ENCODE results near the gene COTL1. TPM values are rescaled to one million over a fixed set of nuclear protein-coding genes. Genes with fewer than 3 reads are reported as not detected.

COTL1 gene
- total and polyA plus RNA-seq, 12 donors = 20.1 to 93.8 (median 54.3) TPM

GRCh38 chr16:84531671-84532111, 86.2 kb downstream of the COTL1 start:
- TF ChIP-seq POLR2A (IDR thresholded peaks at IDR 0.05) = no peak
- TF ChIP-seq, protein P1, sequence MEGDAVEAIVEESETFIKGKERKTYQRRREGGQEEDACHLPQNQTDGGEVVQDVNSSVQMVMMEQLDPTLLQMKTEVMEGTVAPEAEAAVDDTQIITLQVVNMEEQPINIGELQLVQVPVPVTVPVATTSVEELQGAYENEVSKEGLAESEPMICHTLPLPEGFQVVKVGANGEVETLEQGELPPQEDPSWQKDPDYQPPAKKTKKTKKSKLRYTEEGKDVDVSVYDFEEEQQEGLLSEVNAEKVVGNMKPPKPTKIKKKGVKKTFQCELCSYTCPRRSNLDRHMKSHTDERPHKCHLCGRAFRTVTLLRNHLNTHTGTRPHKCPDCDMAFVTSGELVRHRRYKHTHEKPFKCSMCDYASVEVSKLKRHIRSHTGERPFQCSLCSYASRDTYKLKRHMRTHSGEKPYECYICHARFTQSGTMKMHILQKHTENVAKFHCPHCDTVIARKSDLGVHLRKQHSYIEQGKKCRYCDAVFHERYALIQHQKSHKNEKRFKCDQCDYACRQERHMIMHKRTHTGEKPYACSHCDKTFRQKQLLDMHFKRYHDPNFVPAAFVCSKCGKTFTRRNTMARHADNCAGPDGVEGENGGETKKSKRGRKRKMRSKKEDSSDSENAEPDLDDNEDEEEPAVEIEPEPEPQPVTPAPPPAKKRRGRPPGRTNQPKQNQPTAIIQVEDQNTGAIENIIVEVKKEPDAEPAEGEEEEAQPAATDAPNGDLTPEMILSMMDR (IDR thresholded peaks at IDR 0.05) = no peak
- intact Hi-C loops (cut with DNase I) = no loop called here

DNA sequence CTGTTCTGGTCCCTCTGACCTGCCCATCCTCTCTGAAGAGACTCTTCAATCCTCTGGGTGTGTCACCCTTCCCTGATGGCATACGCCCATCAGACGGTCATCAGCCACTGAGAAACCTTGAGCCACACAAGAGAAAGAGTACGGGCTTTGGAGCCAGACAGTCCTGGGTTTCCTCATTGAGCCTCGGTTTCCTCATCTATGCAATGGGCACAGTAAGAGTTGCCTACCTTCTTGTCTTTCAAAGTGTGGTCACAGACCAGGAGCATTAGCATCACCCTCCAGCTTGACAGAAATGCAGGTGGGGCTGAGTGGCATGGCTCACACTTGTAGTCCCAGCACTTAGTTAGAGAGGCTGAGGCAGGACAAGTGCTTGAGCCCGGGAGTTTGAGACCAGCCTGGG, 87.3 kb downstream of the COTL1 start:
- Histone ChIP-seq H3K27ac (no peak overlapping the region), H3K4me3 (no peak overlapping the region), H3K27me3 (no peaks in the 10 kb centered on the region), H3K9me3 (replicated peaks in 1 of 3) (no peaks in the 10 kb centered on the region), H3K36me3 (replicated peaks in 1 of 2) (no peaks in the 10 kb centered on the region), H3K4me1 (replicated peaks in 1 of 2) (peaks cover 17 to 38% of the 10 kb centered on the region in 2 donors)
- 70 to 95% (median 92%) methylated on average over 5 of the region's 5 CpGs for WGBS, 4 donors
- intact Hi-C loops (cut with DNase I) = no loop called here
- TF ChIP-seq, protein P1 (IDR thresholded peaks at IDR 0.05) = no peak
- no peak for TF ChIP-seq POLR2A (IDR thresholded peaks at IDR 0.05)
- no peak for DNase-seq

More at GRCh38 chr16:84531671-84532111, 86.2 kb downstream of the COTL1 start:
- WGBS, 4 donors = 64 to 81% (median 75%) methylated on average over 9 of the region's 9 CpGs
- DNase-seq = no peak
- Histone ChIP-seq H3K36me3 (replicated peaks in 1 of 2) (no peaks in the 10 kb centered on the region), H3K4me3 (no peak overlapping the region), H3K9me3 (replicated peaks in 1 of 3) (no peaks in the 10 kb centered on the region), H3K27ac (peak overlapping the region in 3 of 5 donors; percentile 43 to 84 (median 69)), H3K27me3 (no peaks in the 10 kb centered on the region), H3K4me1 (replicated peaks in 1 of 2) (peaks cover 17 to 36% of the 10 kb centered on the region in 2 donors)

DNA sequence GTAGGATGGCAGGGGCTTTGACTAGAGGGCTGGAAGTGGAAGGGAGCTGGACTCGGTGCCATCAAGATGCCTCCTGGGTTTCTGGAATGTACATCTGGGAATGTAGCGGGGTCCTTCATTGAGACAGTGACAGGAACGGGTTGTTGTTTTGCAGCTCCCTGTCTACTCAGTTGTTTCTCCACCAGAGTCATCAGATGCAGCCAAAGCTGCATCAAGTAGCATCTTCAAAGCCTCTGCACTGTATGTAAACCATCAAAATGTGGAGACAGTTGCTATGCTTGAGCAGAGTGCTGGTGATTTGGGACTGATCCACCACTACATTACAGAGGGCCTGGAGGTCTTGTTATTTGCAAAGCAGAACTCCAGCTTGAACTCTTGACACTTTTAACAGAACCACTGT, 88.3 kb downstream of the COTL1 start:
- Histone ChIP-seq H3K27me3 (no peaks in the 10 kb centered on the region), H3K9me3 (replicated peaks in 1 of 3) (no peaks in the 10 kb centered on the region), H3K4me1 (replicated peaks in 1 of 2) (peaks cover 17 to 38% of the 10 kb centered on the region in 2 donors), H3K36me3 (replicated peaks in 1 of 2) (no peaks in the 10 kb centered on the region), H3K27ac (no peak overlapping the region), H3K4me3 (no peak overlapping the region)
- no peak for TF ChIP-seq POLR2A (IDR thresholded peaks at IDR 0.05)
- TF ChIP-seq, protein P1 (IDR thresholded peaks at IDR 0.05) = no peak
- intact Hi-C loops (cut with DNase I) = no loop called here
- WGBS, 4 donors = 95 to 100% (median 98%) methylated on average over 3 of the region's 3 CpGs
- no peak for DNase-seq

- intact Hi-C loops (cut with DNase I) = no loop called here
- DNase-seq = no peak
- Histone ChIP-seq H3K27me3 (no peaks in the 10 kb centered on the region), H3K9me3 (replicated peaks in 1 of 3) (no peaks in the 10 kb centered on the region), H3K4me3 (no peak overlapping the region), H3K4me1 (replicated peaks in 1 of 2) (peaks cover 17 to 38% of the 10 kb centered on the region in 2 donors), H3K36me3 (replicated peaks in 1 of 2) (no peaks in the 10 kb centered on the region), H3K27ac (peak overlapping the region in 1 of 5 donors; percentile 67)
- WGBS, 4 donors = 83 to 94% (median 88%) methylated on average over 6 of the region's 6 CpGs
- no peak for TF ChIP-seq POLR2A (IDR thresholded peaks at IDR 0.05)
- TF ChIP-seq, protein P1 (IDR thresholded peaks at IDR 0.05) = no peak
Measured at GRCh38 chr16:84528322-84528721, 89.6 kb downstream of the COTL1 start.

All from adrenal gland (tissue), 12 donors.